CD14-positive monocyte (primary cell): ENCODE measurements around the gene KIF3A. TPM values are rescaled to one million over a fixed set of nuclear protein-coding genes. Genes with fewer than 3 reads are reported as not detected.

Experiments
- DNase-seq, 3 donors: peaks; one replicate each; pipeline ENCODE4 v3.0.0-alpha.2; 2011 to 2022
- H2AFZ ChIP-seq: 2 replicates; pipeline ENCODE4 v1.6.0; 2012; ENCODE audit warnings: mild to moderate bottlenecking, low read depth, low read length, inconsistent platforms; ENCODE audit not compliant: insufficient read depth, poor library complexity, severe bottlenecking
- H3K27ac ChIP-seq, 2 donors: 1 replicate in 1 of 2; 2 replicates in 1 of 2; pipeline ENCODE4 v1.5.1; 2012 to 2013; ENCODE audit warnings: low read length in 2 of 2, control low read depth in 1 of 2, inconsistent platforms in 1 of 2, low read depth in 1 of 2, mild to moderate bottlenecking in 1 of 2
- H3K27me3 ChIP-seq, 2 donors: one replicate each; pipeline versions ENCODE4 v1.6.0 to v1.6.1; 2011 to 2013; ENCODE audit warnings: low read length in 2 of 2; ENCODE audit not compliant: control insufficient read depth in 2 of 2, insufficient read depth in 2 of 2
- H3K36me3 ChIP-seq, 2 donors: replicated peaks in 1 of 2; 1 replicate in 1 of 2; 2 replicates in 1 of 2; pipeline versions ENCODE4 v1.5.1 to v1.6.1; 2012 to 2013; ENCODE audit warnings: low read length in 2 of 2, control low read depth in 1 of 2, inconsistent platforms in 1 of 2, mild to moderate bottlenecking in 1 of 2; ENCODE audit not compliant: insufficient read depth in 2 of 2, control insufficient read depth in 1 of 2
- H3K4me1 ChIP-seq, 2 donors: 1 replicate in 1 of 2; 2 replicates in 1 of 2; pipeline versions ENCODE4 v1.5.1 to v1.6.1; 2012 to 2013; ENCODE audit warnings: low read length in 2 of 2, control low read depth in 1 of 2, inconsistent platforms in 1 of 2, mild to moderate bottlenecking in 1 of 2, moderate library complexity in 1 of 2; ENCODE audit not compliant: insufficient read depth in 2 of 2, control insufficient read depth in 1 of 2
- H3K4me2 ChIP-seq: replicated peaks from 2 replicates; pipeline ENCODE3; 2012; ENCODE audit warnings: low read length, moderate library complexity, mild to moderate bottlenecking; ENCODE audit not compliant: poor library complexity, severe bottlenecking; ENCODE audit errors: extremely low read depth
- H3K4me3 ChIP-seq, 3 experiments: fragments of 200-600 bp in 1 of 3; sonication (generic) in 1 of 3; replicated peaks in 1 of 3; 1 replicate in 2 of 3; 2 replicates in 1 of 3; pipeline ENCODE4 v1.5.1; 2011 to 2013; ENCODE audit warnings: low read length in 3 of 3, mild to moderate bottlenecking in 3 of 3, control low read depth in 2 of 3, low read depth in 2 of 3, inconsistent platforms in 1 of 3, moderate library complexity in 1 of 3
- H3K79me2 ChIP-seq: 2 replicates; pipeline ENCODE4 v1.6.0; 2012; ENCODE audit warnings: mild to moderate bottlenecking, control low read depth, inconsistent platforms, low read length, moderate library complexity; ENCODE audit not compliant: insufficient read depth
- H3K9ac ChIP-seq: 2 replicates; pipeline ENCODE4 v1.6.0; 2017; ENCODE audit warnings: low read length, mild to moderate bottlenecking; ENCODE audit not compliant: insufficient read depth, poor library complexity, severe bottlenecking
- H3K9me3 ChIP-seq, 2 donors: replicated peaks in 1 of 2; 1 replicate in 1 of 2; 2 replicates in 1 of 2; pipeline versions ENCODE4 v1.5.1 to v1.6.1; 2012 to 2013; ENCODE audit warnings: low read length in 2 of 2, control low read depth in 1 of 2; ENCODE audit not compliant: control insufficient read depth in 1 of 2, insufficient read depth in 1 of 2
- H4K20me1 ChIP-seq: 2 replicates; pipeline ENCODE4 v1.6.0; 2012; ENCODE audit warnings: mild to moderate bottlenecking, low read length, control low read depth, moderate library complexity; ENCODE audit not compliant: insufficient read depth
- H3K27ac Mint-ChIP-seq, 7 donors: one replicate each; pipeline ENCODE4 v1.8.0; 2020; ENCODE audit warnings: mild to moderate bottlenecking in 7 of 7, mixed read lengths in 7 of 7, moderate library complexity in 6 of 7, inconsistent platforms in 2 of 7
- H3K27me3 Mint-ChIP-seq, 3 donors: one replicate each; pipeline ENCODE4 v1.8.0; 2021 to 2022; ENCODE audit warnings: low read depth in 3 of 3, mild to moderate bottlenecking in 3 of 3, mixed read lengths in 3 of 3, moderate library complexity in 3 of 3, inconsistent platforms in 1 of 3
- H3K36me3 Mint-ChIP-seq, 2 donors: one replicate each; pipeline ENCODE4 v1.8.0; 2020; ENCODE audit warnings: mixed read lengths in 2 of 2, inconsistent platforms in 1 of 2, mild to moderate bottlenecking in 1 of 2
- H3K4me1 Mint-ChIP-seq: one replicate; pipeline ENCODE4 v1.8.0; 2020; ENCODE audit warnings: mild to moderate bottlenecking, mixed read lengths
- H3K4me3 Mint-ChIP-seq, 2 donors: one replicate each; pipeline ENCODE4 v1.8.0; 2020; ENCODE audit warnings: mild to moderate bottlenecking in 2 of 2, mixed read lengths in 2 of 2, moderate library complexity in 1 of 2
- H3K9me3 Mint-ChIP-seq, 7 donors: one replicate each; pipeline ENCODE4 v1.8.0; 2020 to 2022; ENCODE audit warnings: mixed read lengths in 7 of 7, mild to moderate bottlenecking in 6 of 7, moderate library complexity in 6 of 7, inconsistent platforms in 2 of 7
- WGBS: methylation state at CpG from one replicate; pipeline ENCODE4 v1.1.5; 2013; ENCODE audit warnings: missing lambda C conversion rate; ENCODE audit not compliant: insufficient coverage; 5-methylcytosine and 5-hydroxymethylcytosine counted together
- intact Hi-C, 2 donors: fragments of 100-400 bp; cut with micrococcal nuclease; formaldehyde crosslinking; loops; one replicate each; pipeline versions ENCODE4 v1.15.0 to v1.15.1; 2023
- polyA plus RNA-seq, 3 donors: library from polyadenylated mRNA; depleted of rRNA in 1 of 3; unstranded in 2 of 3; stranded (reverse) in 1 of 3; fragments of 300-500 nt in 2 of 3; fragments of >200 nt in 1 of 3; fragmentation: Illumina TruSeq in 2 of 3; gene quantifications; 1 replicate in 2 of 3; 2 replicates in 1 of 3; pipeline ENCODE4 v1.2.3, GENCODE V29; 2012 to 2021
- TF ChIP-seq, protein P1 (sequence below): fragments of 200-600 bp; IDR thresholded peaks from one replicate; pipeline ENCODE4 v1.8.0; 2022; ENCODE audit warnings: antibody characterized with exemption, mild to moderate bottlenecking

Gene KIF3A
- polyA plus RNA-seq, 3 donors, result 0.68 to 1.3 (median 1.2) TPM

DNA sequence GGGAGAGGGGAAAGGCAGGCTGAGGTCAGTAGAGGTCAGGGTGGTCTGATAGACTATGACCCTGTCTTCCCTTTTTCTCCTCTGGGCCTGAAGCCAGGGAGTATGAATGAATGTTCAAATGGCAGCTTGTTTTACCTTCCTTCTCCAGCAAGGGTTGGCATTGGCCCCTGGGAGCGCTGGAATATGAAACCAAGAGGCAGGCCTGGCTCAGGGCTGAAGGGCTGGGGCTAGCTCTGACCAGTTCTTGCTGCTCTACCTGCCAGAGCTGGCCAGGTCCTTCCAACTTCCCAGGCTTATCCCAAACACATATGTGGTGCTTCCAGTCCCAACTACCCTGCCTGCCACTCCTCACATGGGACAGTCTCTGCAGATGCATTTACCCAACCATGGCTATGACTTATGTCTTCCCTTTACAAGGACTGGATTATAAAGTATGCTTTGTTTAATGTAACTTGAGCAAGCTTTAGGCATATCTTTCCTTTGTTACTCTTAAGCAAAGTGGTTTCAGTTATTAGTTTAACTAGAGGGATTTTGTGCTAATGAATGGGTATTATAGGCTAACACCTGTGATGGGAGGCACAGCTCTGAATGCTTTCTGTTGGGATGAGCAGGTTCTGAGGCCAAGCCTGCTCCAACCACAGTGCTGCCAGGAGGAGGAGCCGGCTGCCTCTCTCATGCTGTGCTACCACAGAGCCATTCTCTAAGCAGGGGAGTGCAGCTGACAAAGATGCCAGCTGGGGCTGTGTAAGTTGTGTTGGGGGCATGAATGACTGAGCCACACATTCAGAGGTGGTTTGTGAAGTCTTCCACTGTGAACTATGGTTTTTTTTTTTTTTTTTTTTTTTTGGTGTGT lies 16.0 kb upstream of the KIF3A start:
- Histone ChIP-seq H3K9me3 (peaks cover 0 to 4% of the 10 kb centered on the region in 2 donors), H3K27me3 (peaks cover 13 to 15% of the 10 kb centered on the region in 2 donors), H3K79me2 (no peaks in the 10 kb centered on the region), H3K9ac (no peak overlapping the region), H4K20me1 (no peaks in the 10 kb centered on the region), H3K36me3 (no peaks in the 10 kb centered on the region), H3K4me1 (no peaks in the 10 kb centered on the region), H2AFZ (no peak overlapping the region), H3K4me2 (no peak overlapping the region), H3K27ac (no peak overlapping the region), H3K4me3 (no peak overlapping the region)
- H3K4me3 Mint-ChIP-seq, result peak overlapping the region in 1 of 2 donors; percentile 3
- no peaks in the 10 kb centered on the region for H3K36me3 Mint-ChIP-seq
- no peak for DNase-seq
- intact Hi-C loops, result no loop called here
- peaks cover 0 to 6% (median 0%) of the 10 kb centered on the region in 7 donors for H3K9me3 Mint-ChIP-seq
- 86% methylated on average over 1 of the region's 2 CpGs for WGBS
- no peaks in the 10 kb centered on the region for H3K4me1 Mint-ChIP-seq
- TF ChIP-seq, protein P1, sequence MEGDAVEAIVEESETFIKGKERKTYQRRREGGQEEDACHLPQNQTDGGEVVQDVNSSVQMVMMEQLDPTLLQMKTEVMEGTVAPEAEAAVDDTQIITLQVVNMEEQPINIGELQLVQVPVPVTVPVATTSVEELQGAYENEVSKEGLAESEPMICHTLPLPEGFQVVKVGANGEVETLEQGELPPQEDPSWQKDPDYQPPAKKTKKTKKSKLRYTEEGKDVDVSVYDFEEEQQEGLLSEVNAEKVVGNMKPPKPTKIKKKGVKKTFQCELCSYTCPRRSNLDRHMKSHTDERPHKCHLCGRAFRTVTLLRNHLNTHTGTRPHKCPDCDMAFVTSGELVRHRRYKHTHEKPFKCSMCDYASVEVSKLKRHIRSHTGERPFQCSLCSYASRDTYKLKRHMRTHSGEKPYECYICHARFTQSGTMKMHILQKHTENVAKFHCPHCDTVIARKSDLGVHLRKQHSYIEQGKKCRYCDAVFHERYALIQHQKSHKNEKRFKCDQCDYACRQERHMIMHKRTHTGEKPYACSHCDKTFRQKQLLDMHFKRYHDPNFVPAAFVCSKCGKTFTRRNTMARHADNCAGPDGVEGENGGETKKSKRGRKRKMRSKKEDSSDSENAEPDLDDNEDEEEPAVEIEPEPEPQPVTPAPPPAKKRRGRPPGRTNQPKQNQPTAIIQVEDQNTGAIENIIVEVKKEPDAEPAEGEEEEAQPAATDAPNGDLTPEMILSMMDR, result no peak
- H3K27ac Mint-ChIP-seq, result no peak overlapping the region
- H3K27me3 Mint-ChIP-seq, result peaks cover 17 to 34% (median 19%) of the 10 kb centered on the region in 3 donors

DNA sequence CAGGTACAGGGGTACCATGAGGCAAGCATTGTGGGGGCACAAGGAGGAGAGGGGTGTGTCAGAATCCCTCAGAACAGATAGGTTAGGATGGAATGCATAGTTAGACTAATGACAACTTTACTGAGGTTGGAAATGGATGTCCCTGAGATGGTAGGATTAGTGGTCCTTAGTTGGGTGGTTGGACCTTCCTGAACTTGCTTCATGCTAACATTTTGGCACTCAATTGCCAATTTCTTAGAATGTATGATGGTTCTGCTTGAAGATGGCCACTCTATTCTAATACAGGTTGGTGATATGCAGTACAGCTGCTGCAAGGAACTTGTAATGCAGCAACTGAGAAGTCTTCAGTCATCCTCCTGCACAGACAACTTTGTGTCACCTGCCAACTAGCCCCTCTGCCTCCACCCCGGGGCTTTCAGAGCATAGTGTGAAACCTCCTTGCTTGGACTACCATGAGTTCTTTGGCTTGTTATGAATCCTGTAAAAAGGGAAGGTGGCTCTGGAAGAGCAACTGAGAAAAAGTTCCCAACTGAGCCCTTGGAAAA lies 15.3 kb upstream of the KIF3A start:
- Mint-ChIP-seq H3K9me3 (peaks cover 0 to 6% (median 0%) of the 10 kb centered on the region in 7 donors), H3K36me3 (no peaks in the 10 kb centered on the region), H3K4me1 (no peaks in the 10 kb centered on the region), H3K4me3 (no peak overlapping the region), H3K27me3 (peaks cover 22 to 41% (median 25%) of the 10 kb centered on the region in 3 donors), H3K27ac (no peak overlapping the region)
- 100% methylated on average over 1 of the region's 1 CpG for WGBS
- no peaks in the 10 kb centered on the region for H3K36me3 ChIP-seq
- intact Hi-C loops, result no loop called here
- no peak overlapping the region for H3K9ac ChIP-seq
- no peak overlapping the region for H3K4me3 ChIP-seq
- peaks cover 15 to 21% of the 10 kb centered on the region in 2 donors for H3K27me3 ChIP-seq
- H2AFZ ChIP-seq, result no peak overlapping the region
- TF ChIP-seq, protein P1, result no peak
- H4K20me1 ChIP-seq, result no peaks in the 10 kb centered on the region
- peaks cover 0 to 9% of the 10 kb centered on the region in 2 donors for H3K9me3 ChIP-seq
- DNase-seq, result no peak
- H3K4me1 ChIP-seq, result peaks cover 0 to 3% of the 10 kb centered on the region in 2 donors
- H3K27ac ChIP-seq, result no peak overlapping the region
- no peak overlapping the region for H3K4me2 ChIP-seq
- no peaks in the 10 kb centered on the region for H3K79me2 ChIP-seq
